GM23338 (cell line): Measurements from ENCODE around the gene SRSF5. TPM values are rescaled to one million over a fixed set of nuclear protein-coding genes. Genes with fewer than 3 reads are reported as not detected.

Experiments used
- ATAC-seq: fragments of 200-7000 bp; cut with Tn5 transposase; 3 replicates; pipeline ENCODE4 v1.9.1; 2020
- DNase-seq: peaks from one replicate; pipeline ENCODE4 v3.0.0-alpha.2; 2015; ENCODE audit warnings: low spot score
- H2AFZ ChIP-seq: fragments of 200-600 bp; sonication (generic); 2 replicates; pipeline ENCODE4 v1.8.0; 2016; ENCODE audit warnings: antibody characterized with exemption, mild to moderate bottlenecking, moderate library complexity
- H3F3A ChIP-seq: fragments of 200-600 bp; sonication (generic); replicated peaks from 2 replicates; pipeline ENCODE4 v1.8.0; 2017; ENCODE audit warnings: antibody characterized with exemption, mixed run types, low read depth
- H3K27ac ChIP-seq: fragments of 200-600 bp; sonication (generic); 2 replicates; pipeline ENCODE4 v1.6.1; 2016; ENCODE audit warnings: low read depth
- H3K27me3 ChIP-seq: fragments of 200-600 bp; sonication (generic); 2 replicates; pipeline ENCODE4 v1.8.0; 2016; ENCODE audit warnings: mild to moderate bottlenecking, mixed run types, moderate library complexity; ENCODE audit not compliant: insufficient read depth
- H3K36me3 ChIP-seq: fragments of 200-600 bp; sonication (generic); 2 replicates; pipeline ENCODE4 v1.8.0; 2016; ENCODE audit warnings: mild to moderate bottlenecking; ENCODE audit not compliant: insufficient read depth
- H3K4me1 ChIP-seq: fragments of 200-600 bp; sonication (generic); 2 replicates; pipeline ENCODE4 v1.8.0; 2016; ENCODE audit warnings: mild to moderate bottlenecking, moderate library complexity; ENCODE audit not compliant: insufficient read depth
- H3K4me2 ChIP-seq: fragments of 200-600 bp; sonication (generic); 2 replicates; pipeline ENCODE4 v1.7.1; 2017; ENCODE audit warnings: mixed run types
- H3K4me3 ChIP-seq: fragments of 200-600 bp; sonication (generic); 2 replicates; pipeline ENCODE4 v1.6.1; 2016; ENCODE audit warnings: mixed run types
- H3K79me2 ChIP-seq: fragments of 200-600 bp; sonication (generic); replicated peaks from 2 replicates; pipeline ENCODE4 v1.8.0; 2017; ENCODE audit warnings: mild to moderate bottlenecking; ENCODE audit not compliant: insufficient read depth
- H3K9me2 ChIP-seq: fragments of 200-600 bp; sonication (generic); 2 replicates; pipeline ENCODE4 v1.8.0; 2017; ENCODE audit not compliant: insufficient read depth
- H4K20me1 ChIP-seq: fragments of 200-600 bp; sonication (generic); replicated peaks from 2 replicates; pipeline ENCODE4 v1.8.0; 2017; ENCODE audit warnings: mild to moderate bottlenecking; ENCODE audit not compliant: insufficient read depth
- H3K27ac Mint-ChIP-seq: 2 replicates; pipeline ENCODE4 v1.8.0; 2020; ENCODE audit warnings: inconsistent platforms, mild to moderate bottlenecking, moderate library complexity, mixed read lengths
- H3K27me3 Mint-ChIP-seq: 3 replicates; pipeline ENCODE4 v1.8.0; 2022; ENCODE audit warnings: low read depth, mild to moderate bottlenecking, moderate library complexity, mixed read lengths, inconsistent platforms; ENCODE audit not compliant: insufficient read depth, poor library complexity
- H3K36me3 Mint-ChIP-seq: 3 replicates; pipeline ENCODE4 v1.8.0; 2021; ENCODE audit warnings: low read depth, mild to moderate bottlenecking, inconsistent platforms, moderate library complexity, mixed read lengths
- H3K4me1 Mint-ChIP-seq: 3 replicates; pipeline ENCODE4 v1.8.0; 2020; ENCODE audit warnings: mild to moderate bottlenecking, inconsistent platforms, mixed read lengths
- H3K4me3 Mint-ChIP-seq: 3 replicates; pipeline ENCODE4 v1.8.0; 2021; ENCODE audit warnings: moderate library complexity, mild to moderate bottlenecking, inconsistent platforms, mixed read lengths
- H3K9me3 Mint-ChIP-seq: 3 replicates; pipeline ENCODE4 v1.8.0; 2020; ENCODE audit warnings: moderate library complexity, mild to moderate bottlenecking, inconsistent platforms, mixed read lengths
- CREB1 ChIP-seq: fragments of 250-450 bp; sonication (Bioruptor Pico); IDR thresholded peaks from 2 replicates; pipeline ENCODE4 v1.5.0; 2020; ENCODE audit warnings: low read depth, mild to moderate bottlenecking, moderate library complexity
- CTCF ChIP-seq, 2 experiments: fragments of 200-600 bp in 1 of 2; sonication (generic) in 1 of 2; conservative IDR thresholded peaks; 2 replicates each; pipeline versions ENCODE4 v1.5.1 to v1.6.1; 2016 to 2017; ENCODE audit warnings: antibody characterized with exemption in 2 of 2, low read depth in 2 of 2, mild to moderate bottlenecking in 2 of 2, moderate library complexity in 1 of 2
- ETS1 ChIP-seq: IDR thresholded peaks from 2 replicates; pipeline ENCODE4 v1.6.1; 2016; ENCODE audit warnings: antibody characterized with exemption
- EZH2 ChIP-seq: fragments of 200-600 bp; sonication (generic); IDR thresholded peaks from one replicate; pipeline ENCODE4 v1.8.0; 2017; ENCODE audit warnings: antibody characterized with exemption, mild to moderate bottlenecking, low read depth; ENCODE audit not compliant: unreplicated experiment
- EZH2phosphoT487 ChIP-seq: fragments of 200-600 bp; sonication (generic); IDR thresholded peaks from one replicate; pipeline ENCODE4 v1.8.1; 2018; ENCODE audit warnings: antibody characterized with exemption; ENCODE audit not compliant: unreplicated experiment
- JUNB ChIP-seq: IDR thresholded peaks from one replicate; pipeline ENCODE4 v1.6.1; 2016; ENCODE audit warnings: antibody characterized with exemption; ENCODE audit not compliant: unreplicated experiment
- NANOG ChIP-seq: IDR thresholded peaks from 2 replicates; pipeline ENCODE4 v1.6.1; 2016; ENCODE audit warnings: antibody characterized with exemption, borderline replicate concordance
- POLR2AphosphoS5 ChIP-seq: IDR thresholded peaks from 2 replicates; pipeline ENCODE4 v1.6.1; 2016; ENCODE audit warnings: antibody characterized with exemption, low read depth
- REST ChIP-seq: IDR thresholded peaks from one replicate; pipeline ENCODE4 v1.6.1; 2018; ENCODE audit warnings: antibody characterized with exemption; ENCODE audit not compliant: unreplicated experiment
- STAT1 ChIP-seq: IDR thresholded peaks from one replicate; pipeline ENCODE4 v1.6.1; 2016; ENCODE audit warnings: antibody characterized with exemption; ENCODE audit not compliant: unreplicated experiment
- ZNF114 ChIP-seq: fragments of 250-450 bp; sonication (Bioruptor Pico); IDR thresholded peaks from 2 replicates; pipeline ENCODE4 v1.5.0; 2020; ENCODE audit warnings: mild to moderate bottlenecking, moderate library complexity
- ZNF331 ChIP-seq: fragments of 250-450 bp; sonication (Bioruptor Pico); IDR thresholded peaks from 2 replicates; pipeline ENCODE4 v1.5.0; 2020; ENCODE audit warnings: low read depth, mild to moderate bottlenecking, moderate library complexity
- ZNF462 ChIP-seq: fragments of 250-450 bp; sonication (Bioruptor Pico); IDR thresholded peaks from 2 replicates; pipeline ENCODE4 v1.5.0; 2020; ENCODE audit warnings: mild to moderate bottlenecking, moderate library complexity
- polyA plus RNA-seq: library from polyadenylated mRNA; unstranded; fragments of >200 nt; fragmentation: Nextera tagmentation; extraction: Ambion mirVana; gene quantifications from 2 replicates; pipeline ENCODE4 v1.2.1, GENCODE V29; 2016
- total RNA-seq: library from RNA; depleted of rRNA; stranded (reverse); fragments of >200 nt; shearing (Covaris generic); gene quantifications from 2 replicates; pipeline ENCODE4 v1.2.3, GENCODE V29; 2014

SRSF5 gene
- total and polyA plus RNA-seq, 2 experiments from 2014 or later: 172 to 389 TPM

- TF ChIP-seq REST (no peak), ZNF462 (CRISPR knock-in tag) (no peak), EZH2 (no peak), ETS1 (no peak), STAT1 (no peak), JUNB (no peak), ZNF331 (CRISPR knock-in tag) (no peak), CTCF (conservative IDR thresholded peaks at IDR 0.05; ENCODE audit: low read depth in 2 of 2) (no peak), CREB1 (CRISPR knock-in tag) (no peak), EZH2phosphoT487 (no peak), ZNF114 (CRISPR knock-in tag) (no peak), POLR2AphosphoS5 (no peak), NANOG (no peak)
- H3K4me1 Mint-ChIP-seq: no peaks in the 10 kb centered on the region
- no peak overlapping the region for H3K27ac ChIP-seq
- H3K9me3 Mint-ChIP-seq: no peaks in the 10 kb centered on the region
- 0 out of 2 replicates have a peak, but pooled peaks cover 6% of the 10 kb centered on the region for H3K79me2 ChIP-seq
- no peaks in the 10 kb centered on the region for H3F3A ChIP-seq
- no peak overlapping the region for H3K4me3 Mint-ChIP-seq
- no peaks in the 10 kb centered on the region for H3K4me1 ChIP-seq
- ATAC-seq (no peak), DNase-seq (no peak)
- peaks cover 32% of the 10 kb centered on the region for H3K36me3 Mint-ChIP-seq
- no peak overlapping the region for H2AFZ ChIP-seq
- H3K27me3 Mint-ChIP-seq: peaks cover 7% of the 10 kb centered on the region
- no peak overlapping the region for H3K27ac Mint-ChIP-seq
- peaks cover 5% of the 10 kb centered on the region for H4K20me1 ChIP-seq
- H3K36me3 ChIP-seq: peaks cover 13% of the 10 kb centered on the region
- no peak overlapping the region for H3K4me2 ChIP-seq
- no peaks in the 10 kb centered on the region for H3K27me3 ChIP-seq
- peaks cover 10% of the 10 kb centered on the region for H3K9me2 ChIP-seq
- H3K4me3 ChIP-seq: no peak overlapping the region
Measured at GRCh38 chr14:69780952-69781351, 14.0 kb downstream of the SRSF5 start.
